ENCODE results near the gene DDX43.
"Not testable (repeated sequence)": the region's sequence is repeated elsewhere in the genome, so short reads cannot be mapped to it uniquely, and the experiment has no call there.

The DDX43 gene

DNA sequence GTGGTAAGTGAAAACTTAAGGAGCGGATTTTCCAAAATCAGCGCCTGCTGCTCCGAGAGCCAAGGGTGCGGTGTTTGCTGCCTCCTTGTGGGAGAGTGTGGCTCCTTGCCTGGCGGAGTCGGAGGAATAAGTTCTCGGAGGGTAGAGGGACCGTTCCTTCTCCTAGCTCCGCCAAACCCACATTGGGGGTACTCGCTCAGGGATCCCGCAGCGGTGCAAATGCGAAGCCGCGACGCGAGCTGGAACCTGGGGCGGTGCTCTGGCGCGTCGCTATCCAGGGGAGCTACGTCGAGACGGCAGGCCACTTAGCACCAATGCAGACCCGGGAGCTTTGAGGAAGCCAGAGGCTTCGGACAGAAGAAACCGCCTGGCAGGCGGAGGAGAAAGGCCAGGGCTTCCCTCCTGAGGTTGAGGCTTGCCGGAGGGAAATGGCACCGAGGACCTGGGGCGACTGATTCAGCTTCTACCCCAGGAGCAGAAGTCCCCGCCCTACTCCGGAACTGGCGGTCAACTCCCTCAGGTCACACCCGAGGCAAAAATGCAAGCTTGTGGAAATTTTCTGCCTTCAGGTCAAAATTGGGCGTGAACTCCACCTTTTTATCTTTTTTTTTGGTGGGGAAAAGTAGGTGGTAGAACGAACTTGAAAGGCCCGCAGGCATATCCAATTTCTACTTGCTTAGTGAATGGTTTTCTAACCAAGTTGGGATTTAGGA is 5.7 kb upstream of the DDX43 start:
- DNase-seq (ENCODE audit: low spot score), result peak; percentile 68

DNA sequence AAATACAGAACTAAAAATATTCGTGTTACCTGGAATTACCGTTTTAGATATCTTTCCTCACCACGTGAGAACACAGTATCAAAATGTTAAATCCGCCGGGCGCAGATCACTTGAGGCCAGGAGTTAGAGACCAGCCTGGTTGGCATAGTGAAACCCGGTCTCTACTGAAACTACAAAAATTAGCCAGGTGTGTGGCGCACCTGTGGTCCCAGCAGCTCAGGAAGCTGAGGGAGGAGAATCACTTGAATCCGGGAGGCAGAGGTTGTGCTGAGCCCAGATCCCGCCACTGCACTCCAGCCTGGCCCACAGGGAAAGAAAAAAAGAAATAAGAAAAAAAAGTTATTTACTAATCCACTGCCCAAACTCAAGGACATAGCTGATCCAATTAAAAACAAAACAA is 4.8 kb upstream of the DDX43 start:
- no peak for DNase-seq (ENCODE audit: low spot score)

DNA sequence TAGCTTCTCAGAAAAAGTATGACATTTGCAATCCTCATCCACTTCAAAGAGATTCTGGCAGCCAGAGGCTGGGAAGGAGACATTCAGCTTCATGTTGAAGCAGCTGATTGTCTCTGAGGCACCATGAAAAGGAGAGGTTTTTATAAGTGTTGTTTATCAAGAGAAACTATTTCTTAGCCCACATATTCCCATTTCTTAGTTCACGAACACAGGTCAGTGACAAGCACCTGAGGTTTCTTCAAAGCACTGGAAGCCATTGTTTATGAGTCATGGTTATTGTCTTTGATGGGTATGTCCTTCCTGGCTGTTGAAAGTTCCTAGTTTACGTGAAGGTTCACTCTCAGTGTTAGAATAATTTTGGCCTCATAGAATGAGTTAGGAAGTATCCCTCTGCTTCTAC is 3.0 kb upstream of the DDX43 start:
- DNase-seq (ENCODE audit: low spot score), result no peak

DNA sequence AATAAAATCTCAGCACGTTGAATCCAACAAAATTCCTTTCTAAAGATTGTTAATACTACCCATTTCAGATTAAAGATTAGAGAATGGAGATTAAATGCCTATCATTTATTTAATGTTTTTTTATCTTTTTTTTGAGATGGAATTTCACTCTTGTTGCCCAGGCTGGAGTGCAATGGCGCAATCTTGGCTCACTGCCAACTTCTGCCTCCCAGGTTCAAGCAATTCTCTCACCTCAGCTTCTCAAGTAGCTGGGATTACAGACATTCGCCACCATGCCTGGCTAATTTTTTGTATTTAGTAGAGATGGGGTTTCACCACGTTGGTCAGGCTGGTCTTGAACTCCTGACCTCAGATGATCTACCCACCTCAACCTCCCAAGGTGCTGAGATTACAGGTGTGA is 2.4 kb upstream of the DDX43 start:
- not testable (repeated sequence) for DNase-seq (ENCODE audit: low spot score)

DNA sequence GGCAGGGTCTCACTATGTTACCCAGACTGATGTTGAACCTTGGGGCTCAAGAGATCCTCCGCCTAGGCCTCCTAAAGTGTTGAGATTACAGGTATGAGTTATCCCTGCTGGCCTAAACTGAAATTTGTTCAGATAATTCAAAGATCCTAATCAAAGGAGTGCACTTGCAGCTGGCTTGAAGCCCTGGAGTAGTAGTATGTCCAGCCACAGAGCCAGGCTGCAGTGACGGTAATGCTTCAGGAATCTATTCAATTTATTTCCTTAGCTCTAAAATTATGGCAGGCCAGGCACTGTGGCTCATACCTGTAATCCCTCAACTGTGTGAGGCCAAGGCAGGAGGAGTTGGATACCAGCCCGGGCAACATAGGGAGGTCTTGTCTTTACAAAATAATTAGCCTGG is 1.4 kb upstream of the DDX43 start:
- peak; percentile 33 for DNase-seq (ENCODE audit: low spot score)

- no peak for DNase-seq (ENCODE audit: low spot score)
Observed at GRCh38 chr6:73395875-73396274, 1.2 kb downstream of the DDX43 start.

- no peak for DNase-seq (ENCODE audit: low spot score)
Observed at GRCh38 chr6:73400656-73401055, 6.0 kb downstream of the DDX43 start.

DNA sequence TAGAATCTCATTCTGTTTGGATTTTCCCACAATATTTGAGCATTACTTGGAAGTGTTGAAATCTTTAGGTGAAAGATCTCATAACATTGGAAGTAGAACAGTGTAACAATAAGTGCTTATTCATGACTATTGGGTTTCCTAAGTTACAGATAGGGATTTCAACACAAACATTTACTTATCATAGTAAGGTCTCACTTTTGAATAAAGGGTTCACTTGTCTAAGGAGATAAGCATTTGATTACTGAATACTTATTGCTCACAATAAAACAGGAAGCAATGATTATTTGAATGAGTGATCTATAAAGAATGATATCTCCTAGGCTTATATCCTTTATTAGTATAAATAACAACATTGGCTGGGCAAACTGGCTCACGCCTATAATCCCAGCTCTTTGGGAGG is 14.8 kb downstream of the DDX43 start:
- no peak for DNase-seq (ENCODE audit: low spot score)

DNA sequence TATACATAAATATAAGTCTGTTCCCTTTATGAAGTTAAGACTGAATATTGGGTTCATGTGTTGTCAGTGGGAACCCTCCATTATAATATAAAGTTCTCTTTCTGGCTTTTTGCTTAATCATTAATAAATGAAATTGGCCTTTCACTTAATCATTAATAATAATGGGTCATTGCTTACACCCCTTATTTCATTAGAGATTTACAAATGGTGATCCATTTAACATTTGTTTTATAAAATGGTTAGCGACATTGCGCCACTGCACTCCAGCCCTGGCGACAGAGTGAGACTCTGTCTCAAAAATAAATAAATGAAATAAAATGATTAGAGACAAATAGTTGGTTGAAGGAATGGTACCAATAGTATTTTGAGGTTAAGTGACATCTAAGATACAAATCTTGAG is 18.5 kb downstream of the DDX43 start:
- no peak for DNase-seq (ENCODE audit: low spot score)

GRCh38 chr6:73418081-73418741 is 23.6 kb downstream of the DDX43 start:
- no peak for DNase-seq (ENCODE audit: low spot score)

DNA sequence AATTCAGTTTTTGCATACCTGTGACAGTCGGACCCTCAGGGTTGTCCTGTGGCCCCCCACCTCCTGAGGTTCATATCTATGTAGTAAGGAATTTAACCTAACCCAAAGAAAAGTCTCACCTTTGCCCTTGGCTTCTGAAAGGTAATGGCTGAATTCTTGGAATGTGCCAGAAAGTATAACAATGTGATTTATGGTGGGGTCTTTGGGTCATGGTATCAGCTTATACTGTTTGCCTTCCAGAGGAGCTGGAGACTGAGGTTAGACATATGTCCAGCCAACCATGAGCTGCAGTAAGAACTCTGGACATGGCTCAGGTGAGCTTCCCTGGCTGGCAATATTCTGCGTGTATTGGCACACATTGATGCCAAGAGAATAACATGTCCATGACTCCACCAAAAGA is 26.9 kb downstream of the DDX43 start:
- DNase-seq (ENCODE audit: low spot score), result no peak

- no peak for DNase-seq (ENCODE audit: low spot score)
Observed at GRCh38 chr6:73435236-73435635, 40.6 kb downstream of the DDX43 start.

DNA sequence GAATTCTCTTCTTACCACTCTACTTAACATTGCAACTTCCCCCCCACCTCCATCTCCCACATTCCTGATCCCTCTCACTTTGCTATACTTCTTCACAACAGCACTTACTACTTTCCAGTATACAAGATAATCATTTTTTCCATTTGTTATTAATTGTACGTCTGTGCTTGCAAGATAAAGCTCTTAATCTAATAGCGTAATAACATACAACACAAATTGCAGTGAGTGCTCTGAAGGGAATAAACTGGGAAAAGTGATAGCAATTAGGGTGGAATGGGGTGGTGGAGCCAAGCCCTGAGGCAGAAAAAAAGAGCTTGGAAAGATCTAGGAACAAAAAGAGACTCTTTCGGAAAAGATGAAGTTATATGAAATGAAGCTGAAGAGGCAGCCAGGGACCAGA is 48.9 kb downstream of the DDX43 start:
- DNase-seq (ENCODE audit: low spot score), result no peak

- DNase-seq (ENCODE audit: low spot score), result peak; percentile 51
Observed at GRCh38 chr6:73451223-73452106, 56.8 kb downstream of the DDX43 start.

DNA sequence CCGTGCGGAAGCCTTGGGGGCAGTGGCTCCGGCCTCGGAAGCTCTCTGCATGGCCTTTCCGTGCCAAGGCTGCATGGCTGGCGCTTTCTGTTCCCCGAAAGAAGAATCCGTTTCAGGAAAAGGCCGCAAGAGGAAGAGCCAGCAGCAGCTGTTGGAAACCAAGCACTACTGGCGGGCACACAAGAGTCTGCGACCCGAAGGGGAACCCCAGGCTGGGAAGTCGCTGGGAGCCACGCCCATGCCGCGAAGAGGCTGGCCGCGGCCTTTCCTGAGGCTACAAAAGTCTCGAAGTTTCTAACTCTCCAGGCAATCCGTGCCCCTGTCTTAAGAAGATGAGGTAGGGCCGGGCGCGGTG is 57.5 kb downstream of the DDX43 start, which contains the start of gene CGAS:
Gene CGAS (minus strand): TSS at position 191 of the 355 bp plus-strand sequence. CDS start 116 bp downstream, at position 75.
- peak; percentile 70 for DNase-seq (ENCODE audit: low spot score)

GRCh38 chr6:73455865-73456629 is 61.4 kb downstream of the DDX43 start:
- DNase-seq (ENCODE audit: low spot score), result no peak

GRCh38 chr6:73459474-73459873 is 64.8 kb downstream of the DDX43 start:
- not testable (repeated sequence) for DNase-seq (ENCODE audit: low spot score)

DNA sequence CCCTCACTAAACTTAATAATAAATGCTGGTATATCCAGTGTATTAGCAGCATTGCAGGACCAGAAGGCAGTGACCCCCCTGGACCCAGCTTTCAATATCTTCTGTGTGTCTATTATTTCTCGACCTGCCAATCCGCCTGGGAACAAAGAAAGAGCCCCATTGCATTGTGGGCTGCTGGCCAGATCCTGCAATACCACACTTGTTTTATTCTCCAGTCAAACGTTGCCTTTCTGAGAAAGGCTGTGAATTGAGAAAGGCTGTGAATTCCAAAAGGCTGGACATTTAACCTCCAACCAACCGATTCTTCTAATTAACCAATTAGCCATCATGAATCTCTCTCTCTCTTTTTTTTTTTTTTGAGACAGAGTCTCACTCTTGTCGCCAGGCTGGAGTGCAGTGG is 65.4 kb downstream of the DDX43 start:
- DNase-seq (ENCODE audit: low spot score), result no peak

GRCh38 chr6:73461537-73462350 is 67.1 kb downstream of the DDX43 start, which contains the start of gene MTO1:
Gene MTO1 (plus strand): TSS chr6:73461737. CDS start chr6:73461855, 118 bp downstream.
- DNase-seq (ENCODE audit: low spot score), result peak; percentile 95

Data from hepatic stellate cell (primary cell).